ENCODE data around the gene MFSD11. TPM values are rescaled to one million over a fixed set of nuclear protein-coding genes. Genes with fewer than 3 reads are reported as not detected.
"Not testable (repeated sequence)": the region's sequence is repeated elsewhere in the genome, so short reads cannot be mapped to it uniquely, and the experiment has no call there.

Gene MFSD11
- total RNA-seq, 2 experiments from 2014 or later: 55.1 to 63.1 TPM

DNA sequence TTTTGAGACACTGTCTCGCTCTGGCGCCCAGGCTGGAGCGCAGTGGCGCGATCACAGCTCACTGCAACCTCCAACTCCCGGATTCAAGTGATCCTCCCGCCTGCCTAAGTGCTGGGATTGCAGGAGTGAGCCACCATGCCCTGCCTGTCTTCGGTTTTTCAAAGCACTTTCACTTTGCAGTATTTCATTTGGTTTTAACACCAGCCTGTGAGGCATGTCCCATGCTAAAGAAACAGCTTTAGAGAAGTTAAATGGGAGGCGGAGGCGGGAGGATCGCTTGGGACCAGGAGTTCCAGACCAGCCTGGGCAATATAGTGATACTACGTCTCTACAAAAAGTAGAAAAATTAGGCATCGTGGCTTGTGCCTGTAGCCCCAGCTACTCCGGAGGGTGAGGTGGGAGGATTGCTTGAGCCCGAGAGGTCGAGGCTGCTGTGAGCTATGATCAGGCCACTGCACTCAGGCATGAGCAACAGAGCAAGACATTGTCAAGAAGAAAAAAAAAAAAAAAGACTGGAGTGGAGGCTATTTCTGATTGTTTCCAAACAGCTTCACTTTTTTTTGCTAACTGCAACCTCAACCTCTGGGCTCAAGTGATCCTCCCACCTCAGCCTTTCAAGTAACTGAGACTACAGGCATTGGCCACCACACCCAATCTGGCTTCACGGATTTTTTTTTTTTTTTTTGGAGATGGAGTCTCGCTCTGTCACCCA, 10.0 kb upstream of the MFSD11 start:
- intact Hi-C loops (cut with micrococcal nuclease; ENCODE audit: unreplicated experiment): loop anchor here (2.0 to 5.0 kb wide), 4 partner anchors 57 to 461 kb away; partner anchors contain the start of gene UBALD2
- BruUV-seq (replicated peaks): no TSS peak
- POLR2A ChIA-PET: interaction anchor here (0.6 to 2.9 kb wide), 16 partner anchors 10 to 1338 kb away, joined by 3 to 12 read pairs (median 3); partner anchors contain the start of genes MFSD11 and SRSF2

DNA sequence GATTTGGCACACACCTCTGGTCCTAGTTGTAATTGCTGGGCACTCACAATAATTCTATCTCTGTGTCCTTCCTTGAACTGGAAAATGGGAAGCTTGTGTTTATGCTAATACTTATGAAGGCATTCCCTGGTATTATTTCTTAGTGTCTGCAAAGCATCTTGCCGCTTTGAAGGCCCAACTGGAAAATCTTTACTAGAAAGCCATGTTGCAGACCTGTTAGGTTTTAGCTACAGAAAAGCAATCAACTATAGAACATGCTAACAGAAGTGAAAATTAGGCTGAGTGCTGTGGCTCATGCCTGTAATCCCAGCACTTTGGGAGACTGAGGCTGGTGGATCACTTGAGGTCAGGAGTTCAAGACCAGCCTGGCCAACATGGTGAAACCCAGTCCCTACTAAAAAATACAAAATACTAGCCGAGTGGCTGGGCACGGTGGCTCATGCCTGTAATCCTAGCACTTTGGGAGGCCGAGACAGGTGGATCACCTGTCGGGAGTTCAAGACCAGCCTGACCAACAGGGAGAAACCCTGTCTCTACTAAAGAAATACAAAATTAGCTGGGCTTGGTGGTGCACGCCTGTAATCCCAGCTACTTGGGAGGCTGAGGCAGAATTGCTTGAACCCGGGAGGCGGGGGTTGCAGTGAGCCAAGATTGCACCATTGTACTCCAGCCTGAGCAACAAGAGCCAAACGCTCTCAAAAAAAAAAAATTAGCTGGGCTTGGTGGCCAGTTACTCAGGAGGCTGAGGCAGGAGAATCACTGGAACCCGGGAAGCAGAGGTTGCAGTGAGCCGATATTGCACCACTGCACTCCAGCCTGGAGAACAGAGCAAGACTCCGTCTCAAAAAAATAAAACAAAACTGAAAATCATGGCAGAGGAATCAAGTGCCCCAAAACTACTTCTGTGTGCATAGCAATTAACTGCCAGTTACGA, 5.9 kb upstream of the MFSD11 start:
- H3K36me3 ChIP-seq (ENCODE audit: insufficient read depth, low read length): peaks cover 78% of the 10 kb centered on the region
- H3K9me3 ChIP-seq (ENCODE audit: low read length); BruUV-seq (replicated peaks); H3K9me2 ChIP-seq (ENCODE audit: insufficient read depth, low read length); H2AFZ ChIP-seq (ENCODE audit: low read length): not testable (repeated sequence)
- DNase-seq (ENCODE audit: low spot score): peak; percentile 34
- POLR2A ChIA-PET: interaction anchor here (0.6 to 1.0 kb wide), 6 partner anchors 8 to 410 kb away, joined by 3 read pairs; no protein-coding TSS in a partner anchor
- peak overlapping the region; percentile 92 for H3K27ac ChIP-seq (ENCODE audit: low read depth, low read length, poor library complexity, severe bottlenecking)
- intact Hi-C loops (cut with micrococcal nuclease; ENCODE audit: unreplicated experiment): loop anchor here (10.0 kb wide), 2 partner anchors 713 to 1067 kb away; partner anchors contain the start of genes RECQL5 and SAP30BP
- peak overlapping the region; percentile 96 for H3K4me2 ChIP-seq (ENCODE audit: low read length)
- TF ChIP-seq, protein P1, sequence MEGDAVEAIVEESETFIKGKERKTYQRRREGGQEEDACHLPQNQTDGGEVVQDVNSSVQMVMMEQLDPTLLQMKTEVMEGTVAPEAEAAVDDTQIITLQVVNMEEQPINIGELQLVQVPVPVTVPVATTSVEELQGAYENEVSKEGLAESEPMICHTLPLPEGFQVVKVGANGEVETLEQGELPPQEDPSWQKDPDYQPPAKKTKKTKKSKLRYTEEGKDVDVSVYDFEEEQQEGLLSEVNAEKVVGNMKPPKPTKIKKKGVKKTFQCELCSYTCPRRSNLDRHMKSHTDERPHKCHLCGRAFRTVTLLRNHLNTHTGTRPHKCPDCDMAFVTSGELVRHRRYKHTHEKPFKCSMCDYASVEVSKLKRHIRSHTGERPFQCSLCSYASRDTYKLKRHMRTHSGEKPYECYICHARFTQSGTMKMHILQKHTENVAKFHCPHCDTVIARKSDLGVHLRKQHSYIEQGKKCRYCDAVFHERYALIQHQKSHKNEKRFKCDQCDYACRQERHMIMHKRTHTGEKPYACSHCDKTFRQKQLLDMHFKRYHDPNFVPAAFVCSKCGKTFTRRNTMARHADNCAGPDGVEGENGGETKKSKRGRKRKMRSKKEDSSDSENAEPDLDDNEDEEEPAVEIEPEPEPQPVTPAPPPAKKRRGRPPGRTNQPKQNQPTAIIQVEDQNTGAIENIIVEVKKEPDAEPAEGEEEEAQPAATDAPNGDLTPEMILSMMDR (conservative IDR thresholded peaks at IDR 0.05; ENCODE audit: low read length): 0 out of 2 replicates have a peak, but pooled peaks have one; percentile 20
- CTCF ChIA-PET (ENCODE audit: unreplicated experiment): interaction anchor here (0.5 kb wide), 1 partner anchor 48 kb away, joined by 5 read pairs; no protein-coding TSS in a partner anchor
- H3K4me3 ChIP-seq (ENCODE audit: low read depth, low read length, poor library complexity, severe bottlenecking): peak overlapping the region; percentile 77
- H3K79me2 ChIP-seq (ENCODE audit: insufficient read depth, low read depth, low read length): peaks cover 97% of the 10 kb centered on the region
- peaks cover 63% of the 10 kb centered on the region for H3K4me1 ChIP-seq (ENCODE audit: insufficient read depth, low read length, poor library complexity, severe bottlenecking)
- H4K20me1 ChIP-seq (ENCODE audit: insufficient read depth, low read length): peaks cover 40% of the 10 kb centered on the region

More for the DNA sequence above, 10.0 kb upstream of the MFSD11 start:
- DNase-seq (ENCODE audit: low spot score): peak; percentile 75
- CTCF ChIA-PET (ENCODE audit: unreplicated experiment): interaction anchor here (0.9 to 1.4 kb wide), 2 partner anchors 10 to 170 kb away, joined by 3 to 4 read pairs; partner anchors contain the start of gene MFSD11
- peak overlapping the region; percentile 91 for H3K27ac ChIP-seq (ENCODE audit: low read depth, low read length, poor library complexity, severe bottlenecking)
- H3K9me2 ChIP-seq (ENCODE audit: insufficient read depth, low read length): no peaks in the 10 kb centered on the region
- H3K36me3 ChIP-seq (ENCODE audit: insufficient read depth, low read length): peaks cover 64% of the 10 kb centered on the region
- H3K4me3 ChIP-seq (ENCODE audit: low read depth, low read length, poor library complexity, severe bottlenecking): peak overlapping the region; percentile 78
- no peak overlapping the region for H2AFZ ChIP-seq (ENCODE audit: low read length)
- peak overlapping the region; percentile 76 for H3K4me2 ChIP-seq (ENCODE audit: low read length)
- TF ChIP-seq, protein P1 (conservative IDR thresholded peaks at IDR 0.05; ENCODE audit: low read length): no peak
- no peak for TF ChIP-seq EZH2phosphoT487 (IDR thresholded peaks at IDR 0.05; ENCODE audit: borderline replicate concordance, low read depth, low read length)
- H3K4me1 ChIP-seq (ENCODE audit: insufficient read depth, low read length, poor library complexity, severe bottlenecking): peaks cover 54% of the 10 kb centered on the region
- peaks cover 7% of the 10 kb centered on the region; the same call in 1 of the 2 replicates for H4K20me1 ChIP-seq (ENCODE audit: insufficient read depth, low read length)
- H3K79me2 ChIP-seq (ENCODE audit: insufficient read depth, low read depth, low read length): peaks cover 86% of the 10 kb centered on the region
- H3K9me3 ChIP-seq (ENCODE audit: low read length): no peaks in the 10 kb centered on the region
